NCI-H2196 (cell line): ENCODE data around the gene PLCB3.
"Not testable (repeated sequence)": the region's sequence is repeated elsewhere in the genome, so short reads cannot be mapped to it uniquely, and the experiment has no call there.

Experiments
- DNase-seq: peaks from one replicate; lab custom pipeline; 2025; ENCODE audit not compliant: unreplicated experiment; lab: John Stamatoyannopoulos, UW

The PLCB3 gene

DNA sequence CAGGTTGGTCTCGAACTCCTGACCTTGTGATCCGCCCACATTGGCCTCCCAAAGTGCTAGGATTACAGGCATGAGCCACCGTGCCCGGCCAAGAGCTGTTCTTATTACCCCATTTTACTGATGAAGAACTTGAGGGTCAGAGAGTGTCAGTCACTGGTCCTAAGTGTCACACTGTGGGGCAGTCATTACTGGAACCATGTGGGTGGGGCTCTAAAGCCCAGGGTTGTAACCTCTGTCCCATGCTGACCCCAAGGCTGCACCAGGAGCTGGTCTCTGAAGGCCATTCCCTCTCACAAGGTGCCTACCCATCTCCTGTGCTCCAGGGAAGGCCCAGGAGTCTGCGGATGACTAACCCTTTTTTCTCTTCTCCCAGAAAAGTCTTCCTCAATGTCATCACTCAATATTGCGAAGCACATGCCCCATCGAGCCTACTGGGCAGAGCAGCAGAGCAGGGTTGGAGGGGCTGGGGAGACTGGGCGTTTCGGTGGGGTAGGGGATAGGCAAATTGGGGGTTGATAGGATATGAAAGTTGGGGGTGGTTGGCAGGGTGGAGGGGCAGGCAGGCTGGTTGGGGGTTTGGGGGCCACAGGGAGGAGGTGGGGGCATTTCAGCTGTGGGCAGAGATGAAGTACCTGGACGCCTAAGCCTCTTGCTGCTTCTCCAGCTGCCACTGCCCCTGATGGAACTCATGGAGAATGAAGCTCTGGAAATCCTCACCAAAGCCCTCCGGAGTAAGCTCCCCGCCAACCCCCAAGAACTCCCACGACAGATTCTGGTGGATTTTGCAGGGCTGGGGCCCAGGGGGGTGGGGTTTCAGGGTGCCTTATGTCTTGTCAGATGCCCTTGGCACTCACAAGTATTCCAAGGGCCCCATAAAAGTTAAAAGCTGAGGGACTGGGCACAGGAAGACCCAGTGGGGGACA lies 52.0 kb downstream of the PLCB3 start:
- no peak for DNase-seq

DNA sequence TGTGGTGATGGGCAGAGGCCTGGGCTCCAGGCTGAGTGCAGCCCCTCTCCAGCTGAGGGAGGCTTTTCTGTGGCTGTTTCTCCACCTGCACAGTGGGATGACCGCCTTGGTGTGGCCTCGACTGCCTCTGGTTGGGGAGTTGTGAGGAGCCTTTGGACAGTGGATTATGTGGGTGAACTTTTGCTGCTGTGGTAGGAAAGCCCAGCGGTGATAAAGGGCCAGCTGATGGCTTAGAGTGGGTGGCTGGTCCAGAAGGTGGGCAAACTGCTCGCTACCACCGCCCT lies 52.6 kb downstream of the PLCB3 start:
- DNase-seq = no peak

DNA sequence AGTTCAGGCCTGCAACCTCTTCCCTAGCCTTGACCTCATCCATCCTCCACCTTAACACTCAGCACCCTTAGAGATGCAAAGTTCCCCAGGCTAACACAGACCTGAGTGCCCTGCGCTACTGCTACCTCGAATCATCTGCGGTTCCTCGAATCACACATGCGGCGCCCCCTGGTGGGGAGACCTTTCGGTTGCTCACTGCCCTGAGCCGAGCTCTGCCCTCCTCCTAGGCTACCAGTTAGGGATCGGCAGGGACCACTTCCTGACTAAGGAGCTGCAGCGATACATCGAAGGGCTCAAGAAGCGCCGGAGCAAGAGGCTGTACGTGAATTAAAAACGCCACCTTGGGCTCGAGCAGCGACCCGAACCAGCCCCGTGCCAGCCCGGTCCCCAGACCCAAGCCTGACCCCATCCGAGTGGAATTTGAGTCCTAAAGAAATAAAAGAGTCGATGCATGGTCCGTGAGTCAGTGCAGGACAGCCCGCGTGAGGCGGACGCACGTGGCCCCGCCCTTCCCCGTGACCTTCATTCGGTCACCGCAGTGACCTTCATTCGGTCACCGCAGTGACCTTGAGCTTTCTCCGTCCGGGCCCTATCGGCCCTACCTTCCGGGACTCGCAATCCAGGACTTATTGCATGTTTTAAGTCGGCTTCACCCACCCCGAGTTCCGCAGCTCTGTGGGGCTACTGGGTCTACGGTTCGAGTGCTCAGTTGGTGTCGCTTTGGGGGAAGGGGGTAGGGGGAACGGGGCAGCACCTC lies 53.2 kb downstream of the PLCB3 start:
- DNase-seq = peak; percentile 94

DNA sequence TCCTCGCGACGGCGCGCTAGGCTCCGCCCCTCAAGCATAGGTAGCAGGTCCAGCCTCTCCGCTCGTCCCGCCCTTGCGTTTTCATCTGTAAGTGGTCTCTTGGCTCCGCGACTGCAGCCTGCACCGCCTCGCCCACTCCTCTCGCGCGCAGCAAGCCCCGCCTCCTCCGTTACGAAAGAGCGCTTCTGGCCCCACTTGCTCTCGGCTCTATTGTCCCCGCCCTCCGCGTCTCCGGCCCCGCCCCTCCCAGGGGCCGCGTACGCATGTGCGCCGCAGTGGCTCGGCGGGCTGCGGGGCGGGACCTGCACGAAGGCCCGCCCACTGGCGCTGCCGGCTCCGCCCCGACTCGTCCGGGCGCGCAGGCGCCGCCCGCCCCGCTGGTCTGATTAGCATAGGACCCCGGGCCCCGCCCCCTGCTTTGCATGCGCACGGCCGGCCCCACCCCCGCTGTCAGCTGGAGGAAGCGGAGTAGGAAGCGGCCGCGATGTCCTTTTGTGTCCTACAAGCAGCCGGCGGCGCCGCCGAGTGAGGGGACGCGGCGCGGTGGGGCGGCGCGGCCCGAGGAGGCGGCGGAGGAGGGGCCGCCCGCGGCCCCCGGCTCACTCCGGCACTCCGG lies 53.9 kb downstream of the PLCB3 start, which contains the start of gene ESRRA:
ESRRA (plus strand) TSS at position 450 of the 616 bp plus-strand sequence. CDS start 1,656 bp downstream, outside the sequence.
- DNase-seq = peak; percentile 100

DNA sequence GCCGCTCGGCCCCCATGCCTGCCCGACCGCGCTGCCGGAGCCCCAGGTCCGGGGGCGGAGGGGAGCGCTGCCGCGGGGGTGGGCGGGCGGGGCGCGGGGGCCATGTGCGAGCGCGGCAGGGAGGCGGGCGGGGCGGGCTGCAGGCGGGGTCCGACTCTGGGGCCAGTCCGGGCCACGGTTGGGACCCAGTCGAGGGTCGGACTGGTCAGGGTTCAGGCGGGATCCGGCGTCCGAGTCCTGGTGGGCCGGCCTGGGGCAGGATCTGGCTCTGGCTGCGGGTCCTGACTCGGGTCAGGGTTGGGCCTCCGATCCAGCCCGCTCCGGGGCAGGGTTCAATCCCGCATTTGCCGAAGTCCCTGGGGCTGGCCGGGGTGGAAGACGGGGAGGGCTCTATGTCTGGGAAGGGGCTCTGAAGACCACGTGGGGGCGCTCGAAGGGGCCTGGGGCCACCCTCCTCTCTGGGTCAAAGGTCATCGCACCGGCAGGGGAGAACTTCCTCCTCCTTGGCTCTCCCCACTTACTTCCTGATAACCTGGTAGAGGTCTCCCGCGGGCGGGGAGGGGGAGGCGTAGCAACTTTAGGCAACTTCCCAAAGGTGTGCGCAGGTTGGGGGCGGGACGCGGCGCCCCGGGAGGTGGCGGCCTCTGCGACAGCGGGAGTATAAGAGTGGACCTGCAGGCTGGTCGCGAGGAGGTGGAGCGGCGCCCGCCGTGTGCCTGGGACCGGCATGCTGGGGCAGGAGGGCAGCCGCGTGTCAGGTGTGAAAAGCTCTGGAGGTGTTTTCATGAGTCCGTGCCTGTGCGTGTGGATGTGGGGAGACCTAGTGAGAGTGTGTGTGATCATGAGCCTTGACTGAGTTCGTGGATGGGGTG lies 54.6 kb downstream of the PLCB3 start:
- DNase-seq = peak; percentile 45

DNA sequence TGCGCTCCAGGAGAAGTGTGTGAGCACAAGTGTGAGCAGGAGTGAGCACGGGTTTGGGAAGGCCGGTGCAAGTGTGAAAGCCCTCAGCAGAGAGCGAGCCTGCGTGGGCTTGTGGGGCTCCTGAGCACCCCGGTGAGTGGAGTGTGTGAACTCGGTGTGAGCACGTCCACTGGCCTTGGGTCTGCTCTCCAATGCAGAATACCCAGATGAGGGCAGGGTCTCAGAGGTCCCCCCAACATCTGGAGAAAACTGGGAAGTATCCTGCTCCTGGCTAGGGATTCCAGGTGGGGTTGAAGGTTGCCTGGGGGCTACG lies 55.2 kb downstream of the PLCB3 start:
- DNase-seq = no peak

DNA sequence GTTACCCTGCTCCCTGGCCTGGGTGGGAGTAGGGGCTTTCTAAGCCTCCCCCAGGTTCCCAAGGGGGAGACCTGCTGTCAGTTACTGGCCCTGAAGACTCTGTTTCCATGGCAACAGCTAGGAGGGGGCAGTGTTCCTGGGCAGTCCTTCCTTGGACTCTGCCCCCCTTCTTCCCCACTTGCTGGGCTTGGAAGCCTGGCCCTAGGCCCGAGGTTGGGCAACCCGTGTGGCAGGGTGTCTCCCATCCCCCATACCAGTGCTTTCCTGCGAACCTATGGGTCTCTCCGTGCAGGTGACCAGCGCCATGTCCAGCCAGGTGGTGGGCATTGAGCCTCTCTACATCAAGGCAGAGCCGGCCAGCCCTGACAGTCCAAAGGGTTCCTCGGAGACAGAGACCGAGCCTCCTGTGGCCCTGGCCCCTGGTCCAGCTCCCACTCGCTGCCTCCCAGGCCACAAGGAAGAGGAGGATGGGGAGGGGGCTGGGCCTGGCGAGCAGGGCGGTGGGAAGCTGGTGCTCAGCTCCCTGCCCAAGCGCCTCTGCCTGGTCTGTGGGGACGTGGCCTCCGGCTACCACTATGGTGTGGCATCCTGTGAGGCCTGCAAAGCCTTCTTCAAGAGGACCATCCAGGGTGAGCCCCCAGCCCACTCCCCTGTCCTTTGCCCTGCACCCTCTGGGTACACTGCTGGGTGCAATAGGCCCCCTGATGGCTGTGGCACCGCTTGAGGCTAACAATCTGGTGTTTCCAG lies 55.7 kb downstream of the PLCB3 start:
- no peak for DNase-seq

DNA sequence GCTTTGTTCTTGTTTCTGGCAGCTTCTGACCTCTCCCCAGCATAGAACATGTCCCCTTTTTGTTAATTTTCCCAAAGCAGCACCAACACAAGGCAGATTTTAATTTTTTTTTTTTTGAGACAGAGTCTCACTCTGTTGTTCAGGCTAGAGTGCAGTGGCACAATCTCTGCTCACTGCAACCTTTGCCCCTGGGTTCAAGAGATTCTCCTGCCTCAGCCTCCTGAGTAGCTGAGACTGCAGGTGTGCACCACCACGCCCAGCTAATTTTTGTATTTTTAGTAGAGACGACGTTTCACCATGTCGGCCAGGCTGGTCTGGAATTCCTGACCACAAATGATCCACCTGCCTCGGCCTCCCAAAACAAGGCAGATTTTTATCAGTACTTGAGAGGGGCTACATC lies 56.5 kb downstream of the PLCB3 start:
- not testable (repeated sequence) for DNase-seq

DNA sequence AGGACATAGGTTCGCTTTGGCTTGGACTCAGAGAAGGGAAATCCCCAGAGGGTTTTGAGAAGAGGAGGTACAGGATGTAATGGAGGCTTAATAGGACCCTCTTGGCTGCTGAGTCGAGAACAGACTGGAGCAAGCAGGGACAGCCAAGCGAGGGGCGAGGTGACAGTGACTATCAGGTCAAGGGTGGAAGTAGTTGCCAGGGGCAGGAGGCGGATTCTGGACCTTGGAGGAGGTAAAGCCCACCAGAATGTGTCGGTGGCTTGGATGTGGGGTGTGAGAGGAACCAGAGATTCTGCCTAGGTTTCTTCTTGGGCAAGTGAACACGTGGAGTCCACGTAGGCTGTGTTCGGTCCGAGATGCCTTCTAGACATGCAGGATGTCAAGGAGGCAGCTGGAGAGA lies 61.6 kb downstream of the PLCB3 start:
- no peak for DNase-seq

DNA sequence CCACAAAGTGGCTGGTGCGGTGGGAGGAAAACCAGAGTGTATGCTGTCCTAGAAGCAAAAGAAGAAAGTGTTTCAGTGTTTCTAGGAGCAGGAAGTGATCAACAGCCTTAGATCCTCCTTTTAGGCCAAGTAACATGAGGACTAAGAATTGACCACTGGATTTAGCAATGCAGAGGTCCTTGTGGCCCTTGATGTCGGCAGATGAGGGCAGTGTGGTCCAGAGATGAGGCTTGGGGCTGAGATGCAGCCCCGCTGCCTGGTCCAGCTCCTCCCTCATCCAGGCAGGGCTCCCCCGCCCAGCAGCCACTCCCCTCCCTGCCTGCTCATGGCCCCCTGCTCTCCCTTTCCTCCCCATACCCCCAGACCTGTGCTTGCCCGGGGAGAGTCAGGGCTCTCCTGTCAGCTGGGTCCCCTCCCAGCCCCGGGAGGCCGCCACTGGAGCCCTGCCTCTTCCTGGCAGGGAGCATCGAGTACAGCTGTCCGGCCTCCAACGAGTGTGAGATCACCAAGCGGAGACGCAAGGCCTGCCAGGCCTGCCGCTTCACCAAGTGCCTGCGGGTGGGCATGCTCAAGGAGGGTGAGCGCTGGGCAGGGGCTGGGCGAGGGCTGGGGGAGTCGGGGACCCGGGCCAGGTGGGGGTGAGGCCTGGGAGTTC lies 62.3 kb downstream of the PLCB3 start:
- DNase-seq = peak; percentile 36

DNA sequence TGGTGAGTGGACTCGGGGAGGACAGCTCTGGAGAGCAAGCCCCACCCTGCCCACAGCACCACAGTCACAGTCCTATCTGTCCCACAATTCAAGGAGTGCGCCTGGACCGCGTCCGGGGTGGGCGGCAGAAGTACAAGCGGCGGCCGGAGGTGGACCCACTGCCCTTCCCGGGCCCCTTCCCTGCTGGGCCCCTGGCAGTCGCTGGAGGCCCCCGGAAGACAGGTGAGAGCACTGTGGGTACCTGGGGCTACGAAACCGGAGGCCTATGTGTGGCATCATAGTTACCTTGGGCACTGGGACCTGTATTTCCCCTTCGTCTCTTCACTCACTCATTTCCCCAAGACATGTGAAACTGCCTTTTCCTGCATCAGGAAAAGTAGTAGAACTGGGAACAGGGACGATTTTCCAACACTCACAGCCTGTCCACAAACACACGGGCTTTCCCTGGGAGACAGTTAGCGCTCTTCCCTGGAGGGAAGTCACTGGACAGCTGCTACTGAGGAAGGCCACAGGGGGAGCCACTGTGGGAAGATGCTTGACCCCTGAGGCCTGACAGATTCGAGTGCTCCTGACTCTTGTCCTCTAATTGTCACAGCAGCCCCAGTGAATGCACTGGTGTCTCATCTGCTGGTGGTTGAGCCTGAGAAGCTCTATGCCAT lies 62.9 kb downstream of the PLCB3 start:
- no peak for DNase-seq

DNA sequence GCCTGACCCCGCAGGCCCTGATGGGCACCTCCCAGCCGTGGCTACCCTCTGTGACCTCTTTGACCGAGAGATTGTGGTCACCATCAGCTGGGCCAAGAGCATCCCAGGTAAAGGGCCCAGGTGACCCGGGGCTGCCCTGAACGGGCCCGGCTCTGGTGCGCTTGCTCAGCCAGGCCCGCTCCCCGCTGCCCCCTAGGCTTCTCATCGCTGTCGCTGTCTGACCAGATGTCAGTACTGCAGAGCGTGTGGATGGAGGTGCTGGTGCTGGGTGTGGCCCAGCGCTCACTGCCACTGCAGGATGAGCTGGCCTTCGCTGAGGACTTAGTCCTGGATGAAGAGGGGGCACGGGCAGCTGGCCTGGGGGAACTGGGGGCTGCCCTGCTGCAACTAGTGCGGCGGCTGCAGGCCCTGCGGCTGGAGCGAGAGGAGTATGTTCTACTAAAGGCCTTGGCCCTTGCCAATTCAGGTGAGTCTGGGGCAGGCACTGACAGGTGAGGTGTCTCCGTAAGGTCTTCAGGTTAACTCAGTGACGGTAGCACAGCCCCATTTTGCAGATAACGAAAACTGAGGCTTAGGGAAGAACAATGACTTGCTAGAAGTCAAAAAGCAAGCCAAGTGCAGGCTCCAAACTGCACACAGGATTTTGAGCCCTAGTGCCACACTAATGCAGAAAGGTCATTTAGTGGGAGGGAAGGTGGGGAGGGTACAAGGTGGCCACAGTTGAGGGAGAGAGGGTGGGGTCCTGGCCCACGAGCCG lies 63.7 kb downstream of the PLCB3 start:
- no peak for DNase-seq

DNA sequence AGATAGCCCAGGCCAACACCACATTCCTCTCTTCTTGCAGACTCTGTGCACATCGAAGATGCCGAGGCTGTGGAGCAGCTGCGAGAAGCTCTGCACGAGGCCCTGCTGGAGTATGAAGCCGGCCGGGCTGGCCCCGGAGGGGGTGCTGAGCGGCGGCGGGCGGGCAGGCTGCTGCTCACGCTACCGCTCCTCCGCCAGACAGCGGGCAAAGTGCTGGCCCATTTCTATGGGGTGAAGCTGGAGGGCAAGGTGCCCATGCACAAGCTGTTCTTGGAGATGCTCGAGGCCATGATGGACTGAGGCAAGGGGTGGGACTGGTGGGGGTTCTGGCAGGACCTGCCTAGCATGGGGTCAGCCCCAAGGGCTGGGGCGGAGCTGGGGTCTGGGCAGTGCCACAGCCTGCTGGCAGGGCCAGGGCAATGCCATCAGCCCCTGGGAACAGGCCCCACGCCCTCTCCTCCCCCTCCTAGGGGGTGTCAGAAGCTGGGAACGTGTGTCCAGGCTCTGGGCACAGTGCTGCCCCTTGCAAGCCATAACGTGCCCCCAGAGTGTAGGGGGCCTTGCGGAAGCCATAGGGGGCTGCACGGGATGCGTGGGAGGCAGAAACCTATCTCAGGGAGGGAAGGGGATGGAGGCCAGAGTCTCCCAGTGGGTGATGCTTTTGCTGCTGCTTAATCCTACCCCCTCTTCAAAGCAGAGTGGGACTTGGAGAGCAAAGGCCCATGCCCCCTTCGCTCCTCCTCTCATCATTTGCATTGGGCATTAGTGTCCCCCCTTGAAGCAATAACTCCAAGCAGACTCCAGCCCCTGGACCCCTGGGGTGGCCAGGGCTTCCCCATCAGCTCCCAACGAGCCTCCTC lies 64.6 kb downstream of the PLCB3 start:
- DNase-seq = not testable (repeated sequence)

DNA sequence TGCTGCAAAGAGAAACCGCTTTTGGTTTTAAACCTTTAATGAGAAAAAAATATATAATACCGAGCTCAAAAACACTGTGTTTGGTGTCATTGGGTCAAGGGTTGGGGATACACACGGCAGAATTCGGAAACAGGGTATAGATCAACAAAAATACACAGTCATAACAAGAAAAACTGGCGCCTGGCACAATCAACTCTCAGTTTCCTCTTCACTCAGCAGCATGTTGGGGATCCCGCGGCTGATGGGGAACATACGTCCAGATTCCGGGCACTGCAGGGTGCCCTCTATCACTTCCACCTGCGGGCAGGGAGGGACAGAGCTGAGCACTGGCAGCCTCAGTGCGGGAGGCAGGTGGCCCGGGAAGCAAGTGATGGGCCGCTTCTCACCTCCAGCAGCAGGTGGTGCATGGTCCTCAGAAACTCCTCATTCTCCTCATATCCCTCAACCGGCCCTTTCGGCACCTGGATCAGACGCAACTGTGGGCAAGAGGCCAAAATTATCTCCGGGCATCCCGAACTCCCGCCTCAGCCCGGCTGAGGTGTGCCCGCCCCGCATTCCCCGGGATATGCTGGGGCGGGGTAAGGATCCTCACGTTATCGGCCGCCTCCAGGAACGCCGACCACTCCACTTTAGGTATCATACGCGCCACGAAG lies 65.5 kb downstream of the PLCB3 start:
- peak; percentile 74 for DNase-seq

DNA sequence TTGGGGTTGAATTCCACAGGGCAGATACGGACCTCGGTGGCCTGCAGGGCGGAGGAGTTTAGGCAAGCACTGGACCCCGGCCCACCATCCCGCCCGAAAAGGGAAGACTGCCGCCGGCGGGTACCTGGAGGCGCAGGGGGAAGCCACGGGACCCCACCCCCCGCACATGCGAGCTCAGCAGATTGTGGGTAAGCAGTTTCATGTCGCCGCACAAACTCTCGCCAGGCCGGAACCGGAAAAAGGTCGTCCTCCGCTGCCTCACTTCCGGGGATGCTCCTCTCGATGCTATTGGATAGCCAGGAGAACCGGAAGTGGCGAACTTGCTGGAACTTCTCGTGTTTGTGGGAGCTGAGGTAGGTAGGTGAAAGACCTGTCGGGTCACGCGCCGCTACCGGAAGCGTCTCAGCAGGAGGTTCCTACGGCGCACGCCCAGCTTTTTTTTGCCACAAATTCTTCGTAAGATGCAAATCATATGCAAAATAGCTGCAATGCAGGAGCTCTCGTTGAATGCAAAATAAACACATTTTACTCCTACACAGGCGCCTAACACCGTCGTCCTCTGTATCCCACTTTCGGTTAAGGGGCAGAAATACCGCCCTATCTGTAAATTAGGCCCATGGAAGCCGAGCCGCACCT lies 66.1 kb downstream of the PLCB3 start, which contains the start of gene TRMT112:
TRMT112 (minus strand) TSS at position 235 of the 636 bp plus-strand sequence; CDS start at position 202, 33 bp downstream.
- DNase-seq = peak; percentile 96

DNA sequence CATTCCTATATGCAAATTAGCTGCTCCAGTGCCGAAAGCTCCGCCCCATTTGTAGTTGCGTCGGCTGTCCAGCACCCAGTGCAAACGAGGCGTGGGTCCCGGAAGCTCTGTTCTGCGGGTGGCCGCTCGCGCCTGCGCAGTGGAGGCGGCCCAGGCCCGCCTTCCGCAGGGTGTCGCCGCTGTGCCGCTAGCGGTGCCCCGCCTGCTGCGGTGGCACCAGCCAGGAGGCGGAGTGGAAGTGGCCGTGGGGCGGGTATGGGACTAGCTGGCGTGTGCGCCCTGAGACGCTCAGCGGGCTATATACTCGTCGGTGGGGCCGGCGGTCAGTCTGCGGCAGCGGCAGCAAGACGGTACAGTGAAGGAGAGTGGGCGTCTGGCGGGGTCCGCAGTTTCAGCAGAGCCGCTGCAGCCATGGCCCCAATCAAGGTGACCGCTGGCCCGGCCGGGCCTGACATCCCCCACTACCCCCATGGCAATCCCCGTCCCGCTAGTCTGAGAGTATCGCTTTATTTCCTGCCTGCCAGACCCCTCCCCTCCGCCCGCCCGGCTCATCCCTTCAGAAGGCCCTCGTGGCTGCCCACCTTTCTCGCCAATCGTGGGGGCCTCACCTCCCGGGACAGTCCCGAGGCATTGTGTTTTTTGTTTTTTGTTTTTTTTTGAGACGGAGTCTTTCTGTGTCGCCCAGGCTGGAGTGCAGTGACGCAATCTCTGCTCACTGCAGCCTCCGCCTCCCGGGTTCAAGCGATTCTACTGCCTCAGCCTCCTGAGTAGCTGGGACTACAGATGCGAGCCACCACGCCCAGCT lies 66.8 kb downstream of the PLCB3 start, which contains the start of gene PRDX5:
PRDX5 (plus strand) TSS at position 161 of the 805 bp plus-strand sequence; CDS start at position 256, 95 bp downstream.
- peak; percentile 94 for DNase-seq
